Stimulated activated CD4-positive, alpha-beta T cell treated with anti-CD3 and anti-CD28 coated beads, Interleukin-1b, Interleukin-23, amount 100 ng/mL, for 1 hour (primary cell): Measurements from ENCODE around the gene SEMA4D.

Source experiments
- DNase-seq, 2 donors: peaks; one replicate each; pipeline ENCODE4 v3.0.0-alpha.2; 2020; ENCODE audit warnings: low read depth in 2 of 2

Gene SEMA4D

DNA sequence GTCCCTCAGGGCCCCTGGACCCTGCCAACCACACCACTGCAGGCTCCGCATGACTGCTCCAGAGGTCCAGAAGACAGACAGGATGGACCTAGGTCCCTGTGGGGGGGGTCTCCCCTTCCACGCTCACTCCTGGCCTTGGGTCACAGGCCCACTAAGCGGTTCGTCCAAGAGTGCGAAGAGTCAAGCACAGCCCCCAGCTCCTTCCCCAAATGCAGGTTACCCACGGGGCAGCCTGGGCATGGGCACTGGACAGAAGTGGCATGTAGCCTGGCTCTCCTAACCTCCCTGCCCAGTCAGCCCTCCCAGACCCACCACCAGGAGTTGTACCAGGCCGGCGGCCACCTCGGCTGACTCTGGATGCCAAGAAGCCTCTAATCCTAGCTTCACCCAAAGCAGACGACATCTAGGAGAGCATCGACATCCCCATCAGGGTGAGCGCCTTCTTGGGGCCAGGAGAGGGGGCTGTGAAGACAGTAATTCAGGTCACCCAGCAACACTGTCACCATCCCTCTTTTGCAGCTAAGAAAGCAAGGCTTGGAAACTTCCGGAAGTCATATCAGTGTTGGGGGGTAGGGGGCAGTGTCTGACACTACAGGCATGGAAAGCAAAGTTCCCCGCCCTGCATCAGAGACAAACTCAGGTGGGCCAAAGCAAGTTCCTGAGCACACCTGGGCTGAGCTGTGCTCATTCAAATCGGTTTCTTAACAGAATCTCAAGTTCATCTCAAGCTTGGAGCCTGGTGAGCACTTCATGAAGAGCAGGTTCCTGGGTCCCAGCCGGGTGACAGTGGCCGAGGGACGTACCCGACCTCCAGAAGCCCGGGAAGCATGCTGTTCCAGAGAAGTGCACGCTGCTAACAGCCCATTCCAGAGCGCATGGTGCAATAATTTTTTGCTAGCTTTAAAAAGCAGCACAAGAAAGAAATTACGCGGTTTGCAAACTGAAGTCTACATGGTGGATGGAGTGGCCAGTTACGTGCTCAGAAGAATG lies 68.7 kb downstream of the SEMA4D start:
- DNase-seq: peak in 1 of 2 donors; percentile 41

DNA sequence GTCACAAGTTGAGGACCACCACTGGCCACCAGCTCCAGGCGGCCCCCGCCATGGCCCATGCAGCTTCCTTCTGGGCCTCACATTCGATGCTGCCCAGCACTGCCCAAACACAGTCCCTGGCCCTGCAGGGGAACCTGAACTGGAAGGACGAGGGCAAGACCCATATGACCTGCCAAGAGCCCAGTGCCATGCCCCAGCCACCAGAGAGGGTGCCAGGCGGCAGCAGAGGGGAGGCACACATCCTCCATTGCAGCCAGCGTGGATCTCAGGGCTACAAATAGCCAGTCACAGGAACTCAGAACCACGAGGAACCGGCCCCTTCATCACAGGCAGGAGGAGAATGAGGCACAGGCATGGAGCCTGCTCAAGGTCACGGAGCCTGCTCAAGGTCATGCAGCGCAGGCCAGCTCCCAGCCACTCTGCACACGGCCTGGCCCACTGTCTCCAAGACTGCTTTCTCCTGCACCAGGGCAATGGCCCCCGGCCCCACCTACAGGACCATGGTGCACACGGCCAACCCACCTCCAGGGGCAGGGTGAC lies 69.6 kb downstream of the SEMA4D start:
- no peak for DNase-seq

DNA sequence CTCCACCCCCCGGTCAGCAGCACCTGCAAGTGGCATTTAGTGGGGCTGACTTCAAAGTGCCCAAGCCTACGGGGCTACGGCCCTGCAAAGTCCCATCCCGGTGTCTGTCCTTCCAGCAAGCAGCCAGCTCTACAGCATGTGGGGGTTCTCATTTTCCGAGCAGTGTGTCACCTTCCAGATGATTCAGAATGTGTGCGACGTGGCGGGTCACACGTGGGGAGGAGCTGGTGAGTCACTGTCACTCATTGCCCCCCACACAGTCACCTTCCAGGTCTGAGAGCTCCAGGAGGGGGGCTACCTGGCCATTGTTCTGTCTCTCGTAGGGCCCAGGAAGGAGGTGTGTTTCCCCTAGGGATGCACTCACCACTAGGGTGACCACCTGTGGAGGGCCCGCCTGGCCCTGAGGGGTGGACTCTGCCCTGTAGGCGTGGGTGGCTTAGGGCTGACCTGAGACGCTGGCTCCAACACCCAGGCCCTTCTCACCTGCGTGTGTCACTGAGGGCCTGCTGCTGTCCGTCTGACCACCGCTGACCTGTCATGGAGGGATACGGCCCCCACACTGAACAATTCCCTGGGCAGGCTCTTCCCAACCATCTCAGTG lies 70.2 kb downstream of the SEMA4D start:
- peak in 1 of 2 donors; percentile 60 for DNase-seq

DNA sequence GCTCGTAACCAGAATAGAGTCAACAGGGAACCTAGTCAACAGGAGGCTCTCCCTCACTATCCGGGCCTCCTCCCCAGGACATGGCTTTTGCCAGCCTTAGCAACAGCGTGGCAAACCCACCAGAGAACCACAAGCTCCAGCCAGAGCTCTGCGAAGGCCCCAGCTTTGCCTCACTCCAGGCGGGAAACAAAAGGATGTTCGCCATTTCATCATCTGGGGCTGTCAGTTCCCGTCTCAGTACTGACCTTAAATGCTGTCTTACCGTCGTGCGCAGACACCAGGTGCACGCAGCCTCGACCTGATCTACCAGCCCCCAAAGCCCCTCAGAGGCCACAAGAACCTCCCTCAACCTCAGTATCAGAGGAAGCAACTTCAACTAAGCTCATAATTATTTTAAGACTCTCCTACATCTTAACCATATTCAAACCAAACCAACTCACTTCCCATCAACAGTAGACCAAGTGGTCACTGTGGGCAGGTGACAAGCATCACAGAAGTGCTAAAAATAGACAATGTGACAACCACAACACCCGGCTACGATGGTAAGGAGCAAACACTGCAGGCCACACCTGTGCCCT lies 71.4 kb downstream of the SEMA4D start:
- no peak for DNase-seq

DNA sequence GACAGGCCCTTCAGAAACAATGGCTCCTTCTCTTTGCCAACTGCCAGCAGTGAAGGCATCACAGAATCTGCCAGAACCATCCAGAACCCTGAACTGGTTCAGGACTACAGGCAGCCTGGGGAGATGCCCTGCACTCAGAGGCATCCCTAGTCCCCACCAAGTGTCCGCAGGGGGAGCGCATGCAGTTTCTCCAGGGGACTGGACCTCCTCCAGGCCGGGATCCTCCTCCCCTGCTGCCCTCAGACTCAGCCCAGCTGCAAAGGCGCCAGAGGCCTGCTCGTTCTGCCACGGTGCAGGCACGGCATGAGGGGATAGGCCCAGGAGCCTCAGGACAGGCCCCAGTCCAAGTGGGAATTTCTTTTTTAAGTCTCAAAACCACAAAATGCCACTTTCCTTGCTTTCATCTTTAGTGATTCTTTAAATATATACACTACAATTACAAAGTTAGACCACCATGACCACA lies 72.0 kb downstream of the SEMA4D start:
- no peak for DNase-seq

DNA sequence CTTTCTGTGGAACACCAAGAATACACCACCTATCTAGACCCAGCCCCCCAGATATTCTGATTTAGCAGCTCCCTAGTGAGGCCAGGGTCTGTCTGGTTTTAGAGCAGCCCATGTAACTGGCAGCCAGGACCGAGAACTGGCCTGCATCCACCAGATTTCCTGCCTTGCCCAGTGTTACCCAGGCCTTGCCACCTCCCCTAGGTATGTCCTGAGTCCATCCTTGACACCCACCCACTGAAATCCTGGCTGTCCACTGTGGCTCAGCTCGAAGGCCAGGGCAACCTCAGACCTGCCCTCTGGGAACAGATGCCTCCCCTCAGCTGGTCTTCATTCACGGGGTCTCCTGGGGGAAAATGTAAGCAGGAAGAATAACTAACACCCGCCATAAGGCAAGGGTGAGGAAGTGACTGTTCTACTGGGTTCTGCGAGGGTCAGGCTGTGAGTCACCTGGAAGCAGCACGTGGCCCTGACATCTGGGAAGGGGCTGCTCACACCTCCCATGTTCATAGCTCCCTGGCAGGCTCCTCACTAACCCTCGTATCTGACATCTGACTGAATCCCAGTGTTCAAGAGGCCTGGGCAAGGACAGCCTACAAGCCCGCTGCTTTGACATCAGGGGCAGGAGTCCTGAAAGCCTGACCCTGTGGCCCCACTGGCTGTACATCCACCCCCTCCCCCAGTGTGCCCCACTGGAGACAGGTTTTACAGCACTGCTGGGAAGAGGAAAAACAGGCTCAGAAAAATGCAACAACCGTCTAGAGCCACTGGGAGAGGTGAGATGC lies 72.7 kb downstream of the SEMA4D start:
- no peak for DNase-seq

DNA sequence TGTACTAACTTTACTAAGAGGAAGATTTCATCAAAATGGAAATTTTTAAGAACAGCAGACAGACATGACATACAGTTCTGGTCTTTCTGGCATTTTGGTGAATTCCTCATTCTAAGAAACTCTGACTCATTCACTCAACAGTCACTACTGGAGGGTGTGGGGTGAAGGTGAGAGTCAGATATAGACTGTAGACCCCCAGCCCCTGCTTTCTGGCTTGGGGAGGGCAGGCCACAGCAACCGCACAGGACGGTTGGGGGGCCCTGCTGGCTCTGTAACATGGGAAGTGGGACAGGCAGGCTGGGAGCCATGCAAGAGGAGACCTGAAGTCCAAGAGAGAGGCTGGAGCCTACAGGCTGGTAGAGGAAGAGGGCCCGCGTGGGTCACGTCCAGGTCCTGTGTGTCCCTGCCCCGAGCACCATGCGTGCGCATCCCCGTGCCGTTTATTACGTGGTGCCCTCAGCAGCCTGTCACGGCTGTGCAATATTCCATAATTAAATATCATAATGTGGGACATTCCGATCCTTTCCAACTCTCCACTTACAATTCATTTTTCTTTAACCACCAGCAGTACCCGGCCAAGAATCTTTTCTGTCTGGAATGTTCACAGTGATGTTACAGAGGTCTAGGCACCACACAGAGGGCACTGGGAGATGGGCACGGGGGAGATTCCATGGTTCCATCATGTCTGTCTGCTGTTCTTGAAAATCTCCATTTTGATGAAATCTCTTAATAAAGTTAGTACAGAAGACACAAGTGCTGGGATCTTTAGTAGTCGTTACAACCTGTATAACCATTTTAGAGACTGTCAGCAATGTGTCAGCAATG lies 75.5 kb downstream of the SEMA4D start:
- peak in 1 of 2 donors; percentile 39 for DNase-seq

DNA sequence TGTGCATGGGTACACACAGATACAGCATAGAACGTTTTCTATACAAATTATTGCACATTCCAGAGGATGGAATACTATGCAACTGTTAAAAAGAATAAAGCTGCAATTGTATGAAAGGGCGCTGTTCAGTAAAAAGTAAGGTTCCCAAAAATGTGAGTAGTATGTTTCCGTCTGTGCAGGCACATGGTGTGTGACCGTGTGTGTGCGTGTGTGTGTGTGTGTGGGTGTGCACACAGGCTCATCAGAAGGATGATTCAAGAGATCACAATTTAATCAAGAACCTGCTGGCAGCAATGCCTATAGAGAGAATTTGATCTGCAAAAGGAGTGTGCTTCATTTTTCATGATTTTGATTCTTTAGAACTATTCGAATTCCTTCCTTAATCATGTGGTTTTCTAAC lies 76.3 kb downstream of the SEMA4D start:
- DNase-seq: no peak

DNA sequence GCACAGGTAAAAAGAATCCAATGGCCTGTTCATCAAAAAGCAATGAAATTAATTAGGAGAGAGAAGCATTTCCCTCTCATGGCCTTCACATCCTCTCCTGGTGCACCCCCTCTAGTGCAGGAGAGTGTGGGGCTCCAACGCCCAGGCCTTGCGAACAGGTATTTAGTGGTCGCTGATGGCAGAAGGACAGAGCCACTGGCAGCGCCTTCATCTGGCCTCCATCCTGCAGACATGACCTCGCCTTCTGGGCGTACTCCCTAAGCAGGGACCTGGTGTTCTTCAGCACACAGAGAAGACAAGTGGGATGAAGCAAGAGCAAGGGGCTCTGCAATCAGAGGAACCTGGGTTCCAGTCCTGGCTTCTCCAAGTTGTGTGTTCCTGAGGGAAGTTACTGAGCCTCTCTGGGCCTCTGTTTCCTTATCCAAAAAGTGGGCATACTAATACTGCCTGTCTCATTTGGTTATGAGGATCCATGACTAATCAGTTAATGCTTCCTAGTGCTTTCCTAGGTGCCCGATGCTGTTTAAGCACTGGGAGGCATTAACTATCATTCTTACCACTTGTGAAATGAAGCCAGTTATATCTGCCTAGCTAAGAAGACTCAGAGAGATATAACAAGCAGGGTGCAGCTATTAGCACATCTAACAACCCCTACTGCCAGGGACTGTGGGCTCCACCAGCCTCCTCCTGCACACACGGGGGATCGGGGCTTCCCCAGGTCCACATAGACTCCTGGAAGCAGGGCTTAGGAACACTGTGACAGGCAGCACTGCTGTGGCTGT lies 77.3 kb downstream of the SEMA4D start:
- no peak for DNase-seq

DNA sequence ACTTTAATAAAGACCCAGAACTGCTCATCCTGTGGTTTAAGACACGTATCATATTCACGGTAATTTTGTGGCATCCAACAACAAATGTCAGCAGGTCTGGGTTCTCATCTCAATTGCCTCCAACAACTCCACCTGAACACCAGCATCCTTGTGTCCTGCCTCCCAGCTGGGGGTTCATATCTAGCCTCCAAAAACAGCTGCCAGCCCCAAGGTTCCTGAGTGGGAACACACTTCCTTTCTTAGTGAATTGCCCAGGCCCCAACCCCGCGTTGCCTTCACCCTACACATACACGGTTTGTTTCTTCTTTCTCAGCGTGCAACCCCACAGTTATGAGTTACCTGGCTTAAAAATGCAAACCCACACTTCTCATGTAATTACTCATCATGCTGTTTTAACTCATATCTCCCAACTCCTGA lies 77.9 kb downstream of the SEMA4D start:
- DNase-seq: no peak

DNA sequence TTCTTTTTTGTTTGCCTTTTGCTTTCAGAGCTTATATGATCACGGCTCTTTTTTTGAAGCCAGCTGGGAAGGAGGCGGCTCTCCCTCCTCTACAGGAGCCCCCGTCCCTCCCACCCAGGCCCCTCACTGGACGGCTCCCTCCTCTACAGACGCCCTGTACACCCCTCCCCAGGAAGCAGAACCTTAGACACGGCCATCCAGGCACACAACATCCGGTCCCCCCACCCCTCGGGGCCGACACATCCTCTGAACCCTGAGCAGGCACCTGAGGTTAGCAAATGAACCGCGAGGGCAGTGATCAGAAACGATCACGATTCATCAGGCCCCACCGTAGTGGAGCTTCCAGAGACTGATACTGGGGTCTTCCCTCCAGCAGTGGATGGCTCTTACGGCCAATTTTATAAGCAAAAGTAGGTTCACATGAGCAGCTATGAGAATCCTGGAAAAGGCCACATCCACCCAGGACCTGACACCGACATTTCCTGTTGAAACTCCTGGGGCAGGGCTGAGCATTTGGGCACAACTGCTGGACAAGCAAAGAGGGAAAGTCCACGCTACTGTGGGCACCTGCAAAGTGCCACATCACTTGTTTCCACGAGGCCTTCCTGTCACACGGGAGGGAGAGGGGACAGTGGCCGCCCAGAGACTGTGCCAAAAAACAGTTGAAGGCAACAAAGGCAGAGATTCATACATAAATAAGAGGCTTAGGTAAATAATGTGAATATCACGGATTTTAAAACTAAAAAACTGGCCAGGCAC lies 78.9 kb downstream of the SEMA4D start:
- peak in 1 of 2 donors; percentile 47 for DNase-seq

DNA sequence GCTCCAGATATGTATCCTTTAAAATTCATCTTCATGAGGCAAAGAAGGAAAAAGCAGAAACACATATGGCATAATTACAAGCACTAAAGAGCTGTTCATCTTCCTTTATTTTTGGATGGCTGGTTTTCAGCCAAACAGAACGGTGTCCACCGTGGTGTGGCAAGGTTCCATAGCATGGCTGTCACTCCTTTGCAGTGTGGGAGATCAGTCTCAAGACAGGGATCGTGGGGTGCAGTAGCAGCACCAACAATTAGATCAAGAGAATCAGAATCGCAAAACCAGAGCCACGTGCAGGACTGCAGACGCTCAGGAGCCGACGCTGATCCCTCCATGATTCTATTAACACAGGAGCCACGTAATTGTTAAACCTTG lies 79.5 kb downstream of the SEMA4D start:
- DNase-seq: no peak

DNA sequence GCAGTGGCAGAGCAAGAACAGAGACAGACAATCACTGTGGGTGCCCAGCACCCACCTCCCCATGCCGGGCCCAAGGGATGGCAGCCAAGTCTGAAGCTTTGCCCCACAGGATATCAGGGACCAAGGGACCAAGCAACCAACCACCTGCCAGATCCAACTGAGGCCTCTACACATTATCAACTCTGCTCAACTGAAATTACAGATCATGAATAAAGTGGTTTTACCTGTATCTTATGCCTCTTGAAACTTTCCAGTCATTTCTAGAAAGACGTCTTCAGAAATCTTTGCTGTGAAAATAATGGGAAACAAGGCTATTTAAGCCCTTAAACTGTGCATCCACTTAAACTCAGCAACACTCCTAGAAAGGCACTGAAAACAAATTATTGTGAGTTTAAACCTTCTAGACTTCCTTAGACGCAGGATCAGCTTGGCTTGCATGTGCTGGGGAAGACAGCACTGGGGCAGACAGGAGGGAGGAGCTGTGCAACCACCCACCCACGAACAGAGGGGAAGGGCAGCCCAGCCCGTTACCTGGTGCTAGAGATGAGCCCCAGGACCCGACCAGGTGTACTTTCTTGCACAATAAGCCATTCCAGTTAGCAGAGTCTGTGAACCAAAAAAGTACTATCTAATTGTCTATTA lies 80.0 kb downstream of the SEMA4D start:
- DNase-seq: no peak

DNA sequence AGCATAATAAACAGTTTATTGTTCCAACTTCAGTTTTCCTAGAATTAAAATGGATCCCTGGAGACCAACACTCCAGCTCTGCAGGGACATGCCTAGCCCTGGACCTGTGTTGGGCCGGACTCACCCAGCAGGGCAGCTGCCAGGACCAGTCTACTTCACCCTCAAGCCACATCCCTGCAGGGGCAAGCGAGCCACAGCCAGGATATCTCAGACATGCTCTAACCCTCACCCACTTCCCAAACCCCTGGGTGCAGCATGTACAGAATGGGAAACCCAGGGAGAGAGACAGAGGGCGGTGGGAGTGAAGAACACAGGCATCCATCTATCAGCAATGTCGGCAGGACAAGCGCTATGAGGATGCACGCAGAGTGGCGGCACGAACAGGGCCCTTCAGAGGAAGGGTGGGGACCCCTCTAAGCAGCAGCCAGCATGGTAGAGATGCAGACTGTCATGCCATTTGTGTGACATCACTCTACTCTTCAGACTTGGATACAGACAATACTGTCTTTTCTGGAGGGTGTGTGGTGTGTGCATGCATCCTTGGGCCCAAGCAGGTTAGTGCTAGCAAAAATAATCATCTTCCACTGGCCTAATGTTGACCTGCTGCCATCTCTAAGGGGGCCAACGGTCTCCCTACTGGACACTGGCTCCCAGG lies 83.1 kb downstream of the SEMA4D start:
- no peak for DNase-seq

DNA sequence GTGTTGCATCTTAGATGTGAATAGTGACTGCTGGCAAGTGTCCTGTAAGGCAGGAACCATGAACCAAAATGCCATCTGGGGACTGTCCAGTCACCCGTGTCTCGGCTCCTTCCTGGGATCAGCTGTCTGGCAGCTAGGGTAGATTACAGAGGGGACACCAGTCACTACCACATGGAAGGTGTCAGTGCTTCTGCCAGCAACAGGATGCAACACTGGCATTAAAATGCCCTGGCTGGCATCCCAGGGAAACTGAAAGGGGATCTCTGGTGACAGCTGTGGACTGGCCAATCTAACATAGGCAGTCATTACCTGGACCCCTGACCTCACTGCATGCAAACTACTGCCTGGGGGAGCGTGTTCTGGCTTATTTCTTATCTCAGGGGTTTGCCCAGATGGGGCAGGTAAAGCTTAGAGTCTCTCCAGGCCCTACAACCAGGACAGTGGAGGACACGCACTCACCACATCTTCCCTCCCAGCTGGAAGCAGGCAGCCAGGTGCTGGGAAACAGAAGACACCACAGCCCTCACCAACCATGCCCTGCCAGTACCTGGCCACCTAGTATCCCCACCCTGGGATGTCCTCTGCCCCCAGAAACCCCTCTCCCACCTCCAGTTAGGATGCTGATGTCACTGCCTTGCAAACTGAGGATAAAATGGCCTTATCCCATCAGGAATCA lies 83.8 kb downstream of the SEMA4D start:
- DNase-seq: no peak

DNA sequence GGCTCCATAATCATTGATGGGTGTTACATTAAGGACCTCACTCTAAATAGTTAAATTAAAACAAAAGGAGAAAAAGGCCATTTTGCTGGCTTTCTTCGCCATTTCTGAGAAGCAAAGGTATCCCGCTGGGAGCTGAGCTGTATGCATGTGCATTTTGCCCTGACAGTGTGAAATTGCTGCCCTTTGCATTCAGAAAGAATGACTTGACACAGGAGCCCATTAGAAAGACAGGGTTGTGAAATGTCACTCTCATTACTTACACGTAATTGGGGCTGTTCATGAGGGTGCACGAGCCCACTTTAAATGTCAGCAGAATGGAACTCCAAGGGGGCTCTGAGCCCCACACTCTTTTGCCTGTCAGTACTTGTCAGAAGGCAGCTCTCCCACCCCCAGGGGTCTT lies 85.0 kb downstream of the SEMA4D start:
- no peak for DNase-seq

DNA sequence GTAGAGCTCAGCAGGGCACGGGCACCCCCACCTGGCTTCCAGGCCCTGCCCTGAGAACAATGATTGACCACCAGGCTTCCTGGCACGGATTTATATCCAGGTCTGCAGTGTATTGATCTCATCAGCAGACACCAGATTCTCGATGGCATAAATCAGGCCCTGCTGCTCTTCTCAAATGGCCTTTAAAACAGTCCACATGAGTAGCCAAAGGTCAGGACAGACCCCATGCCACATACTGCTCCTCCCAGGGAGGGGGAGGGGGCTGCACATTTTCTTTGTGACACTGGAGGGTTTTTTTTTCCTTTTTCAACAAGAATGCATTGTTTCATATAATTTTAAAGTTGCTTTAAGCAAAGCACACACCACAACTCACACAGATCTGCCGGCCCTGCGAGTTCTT lies 85.4 kb downstream of the SEMA4D start:
- no peak for DNase-seq

DNA sequence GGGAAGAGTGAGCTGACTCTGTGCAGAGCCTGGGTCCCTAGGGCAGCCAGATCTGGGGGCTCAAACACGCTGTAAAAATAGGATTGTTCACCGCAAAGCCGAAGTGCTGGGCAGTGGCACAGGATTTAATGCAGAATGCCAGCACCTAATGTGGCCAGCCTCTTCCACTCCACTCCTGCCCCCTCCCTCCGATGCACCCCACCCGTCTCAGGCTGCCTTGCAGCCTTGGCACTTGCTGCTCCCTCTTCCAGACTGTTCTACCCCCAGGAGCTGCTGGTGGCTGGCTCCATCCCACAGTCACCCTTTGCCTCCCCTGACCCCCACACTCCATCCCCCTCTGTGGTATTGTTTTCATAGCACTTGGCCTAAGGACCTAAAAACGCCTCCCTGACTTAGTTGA lies 86.2 kb downstream of the SEMA4D start:
- DNase-seq: no peak
